Ovary (tissue), 9 donors: ENCODE measurements around the gene SOCS7. TPM values are rescaled to one million over a fixed set of nuclear protein-coding genes. Genes with fewer than 3 reads are reported as not detected.

Source experiments
- DNase-seq, 5 donors: peaks; one replicate each; pipeline ENCODE4 v3.0.0-alpha.2; 2019 to 2020
- H3K27ac ChIP-seq, 2 donors: fragments of 200-600 bp; one replicate each; pipeline versions ENCODE4 v1.5.1 to v1.8.0; 2019 to 2022
- H3K27me3 ChIP-seq: fragments of 200-600 bp; one replicate; pipeline ENCODE4 v1.8.0; 2022
- H3K36me3 ChIP-seq: fragments of 200-600 bp; sonication (generic); one replicate; pipeline ENCODE4 v1.5.1; 2019
- H3K4me1 ChIP-seq: one replicate; pipeline ENCODE4 v1.8.1; 2013; ENCODE audit warnings: mild to moderate bottlenecking, moderate library complexity; ENCODE audit not compliant: insufficient read depth
- H3K4me3 ChIP-seq: fragments of 200-600 bp; sonication (generic); one replicate; pipeline ENCODE4 v1.5.1; 2017
- H3K9me3 ChIP-seq, 2 donors: fragments of 200-600 bp in 1 of 2; sonication (generic) in 1 of 2; one replicate each; pipeline versions ENCODE4 v1.5.1 to v1.8.1; 2013 to 2019; ENCODE audit warnings: mild to moderate bottlenecking in 1 of 2, moderate library complexity in 1 of 2
- EP300 ChIP-seq: sonication (generic); formaldehyde crosslinking; IDR thresholded peaks from one replicate; pipeline ENCODE4 v1.6.1; 2017; ENCODE audit warnings: antibody characterized with exemption
- POLR2A ChIP-seq: fragments of 450-650 bp; IDR thresholded peaks from one replicate; pipeline ENCODE4 v1.6.1; 2017; ENCODE audit warnings: antibody characterized with exemption, mild to moderate bottlenecking, moderate library complexity
- WGBS, 3 donors: extraction: QIAGEN DNeasy Blood & Tissue Kit in 1 of 3; methylation state at CpG; one replicate each; pipeline versions ENCODE4 v1.1.5 to v1.1.7; 2013 to 2017; 5-methylcytosine and 5-hydroxymethylcytosine counted together
- intact Hi-C, 4 donors: fragments of 100-400 bp; cut with DNase I; formaldehyde crosslinking; loops; one replicate each; pipeline versions ENCODE4 v1.11.0 to v1.15.1; 2022 to 2023
- polyA plus RNA-seq, 2 donors: library from polyadenylated mRNA; stranded (reverse); fragments of 200-250 nt in 1 of 2; fragments of 350-450 nt in 1 of 2; fragmentation: Illumina TruSeq in 1 of 2; extraction: RNeasy Lipid Tissue Mini Kit (QIAGEN cat#74804) in 1 of 2; gene quantifications; one replicate each; pipeline ENCODE4 v1.2.3, GENCODE V29; 2013 to 2014
- total RNA-seq, 7 donors: library from RNA; depleted of rRNA in 2 of 7; stranded (reverse); fragments of >200 nt in 2 of 7; fragmentation: NEBNext Ultra II Directional in 3 of 7; extraction: Animal tissue kit (Norgen Biotek cat#: 25700) in 3 of 7; gene quantifications; one replicate each; pipeline versions ENCODE4 v1.1.0 to v1.2.4, GENCODE V29; 2016 to 2023
- TF ChIP-seq, protein P1 (sequence below), 3 donors: fragments of 450-650 bp in 2 of 3; fragments of 200-600 bp in 1 of 3; IDR thresholded peaks; one replicate each; pipeline versions ENCODE4 v1.5.1 to v1.8.0; 2016 to 2022; ENCODE audit warnings: antibody characterized with exemption in 3 of 3, mild to moderate bottlenecking in 1 of 3
- donor health status: DM: no; HTN: no; CAD: no; lungs with moderate emphysema.
- donor health status: DM: no; HTN: no; CAD: no.
- donor health status: Bipolar disorder and iron deficiency.
- donor health status: DM: yes; HTN: yes; CAD: no.
- donor health status: DM: no; HTN: no; CAD: no.
- donor health status: DM: yes; HTN: yes; CAD: no.

Gene SOCS7
- total and polyA plus RNA-seq, 9 donors = 8.9 to 23.8 (median 19.6) TPM

DNA sequence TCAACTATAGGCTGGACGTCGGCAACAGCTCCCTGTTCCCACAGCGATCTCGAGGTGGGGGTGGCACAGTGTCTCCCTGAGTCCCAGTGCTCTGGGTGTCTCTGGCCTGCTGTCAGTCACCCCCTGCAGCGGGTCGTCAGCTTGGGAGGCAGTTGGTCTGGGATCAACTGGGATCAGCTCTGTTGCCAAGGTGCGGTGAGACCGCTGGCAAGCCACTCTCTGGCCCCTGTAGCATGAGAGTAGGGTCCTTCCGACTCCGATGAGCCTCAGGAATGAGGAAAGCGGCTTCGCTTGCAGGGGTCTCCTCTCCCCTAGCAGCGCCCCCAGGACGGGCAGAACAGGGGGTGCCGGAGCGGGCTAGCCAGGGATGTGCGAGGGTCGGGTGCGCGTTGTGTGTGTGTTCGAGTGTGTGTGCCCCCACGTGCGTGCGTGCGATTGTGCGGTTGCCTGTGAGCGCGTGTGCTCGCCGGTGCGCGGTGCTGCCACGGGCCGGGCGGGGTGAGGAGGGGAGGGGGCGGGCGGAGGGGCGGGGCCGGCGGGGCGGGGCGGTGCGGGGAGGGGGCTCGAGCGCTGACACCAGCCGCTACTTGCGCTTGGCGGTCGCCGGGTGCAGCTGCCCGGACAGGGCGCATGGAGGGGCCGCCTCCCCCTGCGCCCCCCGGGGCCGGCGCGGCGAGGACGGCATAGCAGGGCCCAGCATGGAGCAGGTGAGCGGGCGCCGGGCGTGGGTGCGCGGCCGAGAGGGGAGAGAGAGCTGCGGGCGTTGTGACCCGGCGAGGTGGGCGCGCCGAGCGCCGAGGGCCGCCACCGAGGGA lies 67.3 kb downstream of the SOCS7 start:
- TF ChIP-seq EP300 (no peak), POLR2A (no peak)
- TF ChIP-seq, protein P1, sequence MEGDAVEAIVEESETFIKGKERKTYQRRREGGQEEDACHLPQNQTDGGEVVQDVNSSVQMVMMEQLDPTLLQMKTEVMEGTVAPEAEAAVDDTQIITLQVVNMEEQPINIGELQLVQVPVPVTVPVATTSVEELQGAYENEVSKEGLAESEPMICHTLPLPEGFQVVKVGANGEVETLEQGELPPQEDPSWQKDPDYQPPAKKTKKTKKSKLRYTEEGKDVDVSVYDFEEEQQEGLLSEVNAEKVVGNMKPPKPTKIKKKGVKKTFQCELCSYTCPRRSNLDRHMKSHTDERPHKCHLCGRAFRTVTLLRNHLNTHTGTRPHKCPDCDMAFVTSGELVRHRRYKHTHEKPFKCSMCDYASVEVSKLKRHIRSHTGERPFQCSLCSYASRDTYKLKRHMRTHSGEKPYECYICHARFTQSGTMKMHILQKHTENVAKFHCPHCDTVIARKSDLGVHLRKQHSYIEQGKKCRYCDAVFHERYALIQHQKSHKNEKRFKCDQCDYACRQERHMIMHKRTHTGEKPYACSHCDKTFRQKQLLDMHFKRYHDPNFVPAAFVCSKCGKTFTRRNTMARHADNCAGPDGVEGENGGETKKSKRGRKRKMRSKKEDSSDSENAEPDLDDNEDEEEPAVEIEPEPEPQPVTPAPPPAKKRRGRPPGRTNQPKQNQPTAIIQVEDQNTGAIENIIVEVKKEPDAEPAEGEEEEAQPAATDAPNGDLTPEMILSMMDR (IDR thresholded peaks at IDR 0.05) = no peak
- intact Hi-C loops = loop anchor here in 2 of 4 donors (5.0 to 10.0 kb wide), 2 partner anchors 64 to 72 kb away; partner anchors contain the start of gene SOCS7 (in 1 of the 2)
- H3K9me3 ChIP-seq = no peaks in the 10 kb centered on the region
- H3K36me3 ChIP-seq = no peaks in the 10 kb centered on the region
- peak overlapping the region; percentile 6 for H3K4me3 ChIP-seq
- no peaks in the 10 kb centered on the region for H3K27me3 ChIP-seq
- no peak overlapping the region for H3K27ac ChIP-seq
- no peak for DNase-seq
- WGBS, 3 donors = 1 to 3% (median 3%) methylated on average over 37 to 78 of the region's 78 CpGs
- peaks cover 8% of the 10 kb centered on the region for H3K4me1 ChIP-seq

DNA sequence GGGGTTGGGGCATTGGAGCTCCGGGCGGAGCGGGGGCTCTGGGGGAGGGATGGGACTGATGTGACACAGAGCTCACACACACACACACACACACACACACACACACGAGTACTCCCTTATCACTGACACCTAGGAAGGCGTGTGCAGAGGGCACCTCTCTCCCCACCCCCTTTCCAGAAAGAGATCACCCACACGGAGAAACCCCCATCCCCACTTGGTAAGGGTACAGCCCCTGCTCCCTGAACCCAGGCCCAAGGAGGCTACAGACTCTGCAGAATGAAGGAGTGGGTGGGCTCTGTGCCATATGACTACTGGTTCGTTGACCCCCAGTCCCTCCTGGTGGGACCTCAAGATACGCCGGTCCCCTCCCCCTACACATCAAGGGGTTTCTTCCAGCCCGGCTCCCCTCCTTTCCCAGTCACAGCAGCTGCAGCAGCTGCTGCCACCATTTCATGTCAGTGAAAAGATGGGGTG lies 67.9 kb downstream of the SOCS7 start:
- peaks cover 8% of the 10 kb centered on the region for H3K4me1 ChIP-seq
- no peak for DNase-seq
- H3K27me3 ChIP-seq = no peaks in the 10 kb centered on the region
- no peaks in the 10 kb centered on the region for H3K9me3 ChIP-seq
- peak overlapping the region; percentile 6 for H3K4me3 ChIP-seq
- intact Hi-C loops = loop anchor here in 2 of 4 donors (5.0 to 10.0 kb wide), 2 partner anchors 65 to 72 kb away; partner anchors contain the start of gene SOCS7 (in 1 of the 2)
- no peaks in the 10 kb centered on the region for H3K36me3 ChIP-seq
- 7 to 18% (median 16%) methylated on average over 9 to 10 of the region's 10 CpGs for WGBS, 3 donors
- TF ChIP-seq, protein P1 (IDR thresholded peaks at IDR 0.05) = no peak
- TF ChIP-seq EP300 (no peak), POLR2A (no peak)
- H3K27ac ChIP-seq = no peak overlapping the region

DNA sequence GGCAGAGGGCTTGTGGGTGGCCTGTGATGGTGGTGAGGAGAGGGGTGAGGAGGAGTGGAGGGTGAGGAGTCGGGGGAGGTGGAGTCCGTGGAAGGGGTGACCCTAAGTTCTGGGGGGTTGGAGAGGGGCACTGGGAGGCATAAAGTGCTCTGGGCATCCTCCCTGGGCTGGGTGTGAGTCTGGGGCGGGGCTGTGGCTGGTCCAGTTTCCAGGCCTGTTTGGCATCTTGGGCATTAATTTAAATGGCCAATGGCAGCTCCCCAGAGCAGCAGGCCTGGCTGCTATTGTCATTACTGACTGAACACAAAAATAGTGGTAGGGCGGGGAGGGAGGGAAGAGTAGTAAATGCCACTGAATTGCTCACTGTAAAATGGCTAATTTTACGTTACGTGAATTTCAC lies 68.9 kb downstream of the SOCS7 start:
- intact Hi-C loops = loop anchor here in 2 of 4 donors (10.0 kb wide), 2 partner anchors 54 to 64 kb away; no protein-coding TSS in a partner anchor
- Histone ChIP-seq H3K9me3 (no peaks in the 10 kb centered on the region), H3K27ac (no peak overlapping the region), H3K4me3 (no peak overlapping the region), H3K27me3 (no peaks in the 10 kb centered on the region), H3K4me1 (peaks cover 8% of the 10 kb centered on the region), H3K36me3 (no peaks in the 10 kb centered on the region)
- DNase-seq = no peak
- TF ChIP-seq EP300 = no peak
- TF ChIP-seq, protein P1 (IDR thresholded peaks at IDR 0.05) = no peak
- TF ChIP-seq POLR2A = no peak
- 83 to 89% (median 86%) methylated on average over 6 of the region's 6 CpGs for WGBS, 3 donors

DNA sequence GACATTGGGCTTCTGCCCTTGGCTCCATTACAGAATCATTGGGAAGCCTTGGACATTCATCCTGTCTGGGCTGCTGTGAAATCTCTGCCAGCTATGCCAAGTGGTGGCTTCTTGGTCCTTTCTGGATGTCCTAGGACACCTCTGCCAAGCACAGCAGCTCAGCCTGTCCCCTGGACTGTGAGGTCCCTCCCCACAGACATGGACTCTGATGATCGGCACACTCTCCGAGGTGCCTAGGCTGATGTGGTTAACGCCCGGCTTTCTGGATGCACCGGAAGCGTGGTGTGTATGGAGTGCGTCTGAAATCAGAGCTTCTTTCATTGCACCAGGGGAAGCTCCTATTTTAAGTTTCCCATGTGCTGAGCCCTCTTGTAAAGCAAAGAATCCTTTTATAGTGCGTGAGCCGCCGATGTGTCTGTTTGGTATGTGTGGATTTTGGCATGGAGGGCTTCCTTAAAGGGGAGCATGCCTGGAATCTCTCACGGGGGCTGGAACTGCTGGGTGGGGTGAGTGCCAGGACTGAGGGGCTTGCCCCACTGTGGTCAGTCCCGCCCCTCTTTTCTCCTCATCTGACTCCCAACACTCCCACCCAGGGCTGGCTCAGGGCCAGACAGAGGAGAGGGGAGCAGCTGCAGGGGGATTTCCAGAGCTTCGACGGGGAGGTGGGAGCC lies 69.7 kb downstream of the SOCS7 start:
- Histone ChIP-seq H3K4me3 (no peak overlapping the region), H3K4me1 (peaks cover 8% of the 10 kb centered on the region), H3K27ac (no peak overlapping the region), H3K27me3 (no peaks in the 10 kb centered on the region), H3K9me3 (no peaks in the 10 kb centered on the region), H3K36me3 (no peaks in the 10 kb centered on the region)
- 3 to 13% (median 8%) methylated on average over 14 of the region's 14 CpGs for WGBS, 3 donors
- TF ChIP-seq EP300 = no peak
- intact Hi-C loops = loop anchor here in 2 of 4 donors (10.0 kb wide), 2 partner anchors 53 to 63 kb away; no protein-coding TSS in a partner anchor
- DNase-seq = no peak
